GM12878 (cell line): ENCODE measurements around the gene STXBP4. TPM values are rescaled to one million over a fixed set of nuclear protein-coding genes. Genes with fewer than 3 reads are reported as not detected.

Source experiments
- ATAC-seq: fragments of 200-7000 bp; cut with Tn5 transposase; 3 replicates; pipeline ENCODE4 v1.9.1; 2020; ENCODE audit warnings: mild to moderate bottlenecking, moderate library complexity
- BruUV-seq: library from RNA; stranded (reverse); fragments of 400-500 nt; replicated peaks from 2 replicates; lab custom pipeline; 2021; lab: Mats Ljungman, UMichigan
- CTCF ChIA-PET: fragments of 300-600 bp; sonication (Branson Sonifier 250); formaldehyde crosslinking; extraction: SDS; loops from one replicate; lab custom pipeline; 2021; ENCODE audit warnings: inconsistent platforms; lab: Yijun Ruan, JAX
- POLR2A ChIA-PET: fragments of 350-600 bp; formaldehyde crosslinking; extraction: SDS; loops from one replicate; lab custom pipeline; 2021; ENCODE audit warnings: inconsistent platforms; lab: Charles Lee
- RAD21 ChIA-PET: fragments of 300-600 bp; sonication (Branson Sonifier 250); formaldehyde crosslinking; loops from one replicate; lab custom pipeline; 2023; ENCODE audit warnings: antibody characterized with exemption; ENCODE audit not compliant: unreplicated experiment; lab: Charles Lee
- SMC1A ChIA-PET: fragments of 300-600 bp; sonication (Branson Sonifier 250); formaldehyde crosslinking; loops from one replicate; lab custom pipeline; 2023; ENCODE audit not compliant: unreplicated experiment, uncharacterized antibody; lab: Charles Lee
- DNase-seq: peaks from one replicate; pipeline ENCODE4 v3.0.0-alpha.2; 2011; ENCODE audit warnings: low read depth, low spot score
- FAIRE-seq: peaks from 3 replicates; lab custom pipeline; 2011; peaks lifted over from hg19 to GRCh38; lab: Jason Lieb, UNC
- H2AFZ ChIP-seq: 2 replicates; pipeline ENCODE4 v1.6.0; 2011; ENCODE audit warnings: low read depth, low read length, control low read depth; ENCODE audit not compliant: control insufficient read depth
- H3K27ac ChIP-seq: 2 replicates; pipeline ENCODE4 v1.5.1; 2011; ENCODE audit warnings: control low read depth; ENCODE audit not compliant: control insufficient read depth, insufficient read depth
- H3K27me3 ChIP-seq, 2 experiments: replicated peaks in 1 of 2; 2 replicates each; pipeline versions ENCODE4 v1.6.0 to v1.6.1; 2011; ENCODE audit warnings: low read length in 1 of 2; ENCODE audit not compliant: control insufficient read depth in 2 of 2, insufficient read depth in 2 of 2
- H3K36me3 ChIP-seq, 2 experiments: 2 replicates each; pipeline ENCODE4 v1.5.1; 2011; ENCODE audit warnings: low read length in 1 of 2; ENCODE audit not compliant: control insufficient read depth in 2 of 2, insufficient read depth in 2 of 2
- H3K4me1 ChIP-seq: 2 replicates; pipeline ENCODE4 v1.6.1; 2011; ENCODE audit warnings: mild to moderate bottlenecking, low read length, moderate library complexity, mixed read lengths; ENCODE audit not compliant: control insufficient read depth, insufficient read depth
- H3K4me2 ChIP-seq: 2 replicates; pipeline ENCODE4 v1.6.0; 2011; ENCODE audit warnings: control low read depth; ENCODE audit not compliant: control insufficient read depth, insufficient read depth
- H3K4me3 ChIP-seq: fragments of 200-600 bp; sonication (generic); 2 replicates; pipeline ENCODE4 v1.5.1; 2016
- H3K79me2 ChIP-seq: 2 replicates; pipeline ENCODE4 v1.6.0; 2011; ENCODE audit warnings: low read length; ENCODE audit not compliant: control insufficient read depth, insufficient read depth
- H3K9ac ChIP-seq: 2 replicates; pipeline ENCODE4 v1.8.0; 2011; ENCODE audit warnings: low read length, control low read depth, mixed read lengths; ENCODE audit not compliant: control insufficient read depth, insufficient read depth
- H3K9me3 ChIP-seq: replicated peaks from 3 replicates; pipeline ENCODE4 v1.5.1; 2011; ENCODE audit warnings: mild to moderate bottlenecking, low read length; ENCODE audit not compliant: control insufficient read depth, insufficient read depth
- H4K20me1 ChIP-seq: 2 replicates; pipeline ENCODE4 v1.6.0; 2011; ENCODE audit not compliant: control insufficient read depth, insufficient read depth
- FOXK2 ChIP-seq: fragments of 450-650 bp; IDR thresholded peaks from 2 replicates; pipeline ENCODE4 v1.6.1; 2017; ENCODE audit warnings: mild to moderate bottlenecking, moderate library complexity
- MEF2B ChIP-seq: fragments of 450-650 bp; IDR thresholded peaks from 2 replicates; pipeline ENCODE4 v1.6.1; 2018; ENCODE audit warnings: mild to moderate bottlenecking, moderate library complexity; ENCODE audit not compliant: partially characterized antibody, poor library complexity, severe bottlenecking
- RAD21 ChIP-seq: IDR thresholded peaks from 2 replicates; pipeline ENCODE4 v1.6.1; 2011; ENCODE audit warnings: mild to moderate bottlenecking, low read depth, low read length, moderate library complexity; ENCODE audit not compliant: insufficient read depth
- SIN3A ChIP-seq: IDR thresholded peaks from 2 replicates; pipeline ENCODE4 v1.6.1; 2012; ENCODE audit warnings: low read depth, low read length, improper control_type of control experiment
- SMAD5 ChIP-seq: IDR thresholded peaks from 2 replicates; pipeline ENCODE4 v1.6.1; 2016; ENCODE audit warnings: antibody characterized with exemption, low read depth
- SUPT20H ChIP-seq: IDR thresholded peaks from 2 replicates; pipeline ENCODE4 v1.6.1; 2011; ENCODE audit warnings: low read depth, mild to moderate bottlenecking, low read length, moderate library complexity, borderline replicate concordance; ENCODE audit not compliant: control insufficient read depth
- TAF1 ChIP-seq: IDR thresholded peaks from 2 replicates; pipeline ENCODE4 v1.6.1; 2011; ENCODE audit warnings: mild to moderate bottlenecking, low read depth, low read length, borderline replicate concordance
- YY1 ChIP-seq: IDR thresholded peaks from 2 replicates; pipeline ENCODE4 v1.6.1; 2011; ENCODE audit warnings: low read depth, mild to moderate bottlenecking, low read length
- WGBS: methylation state at CpG from one replicate; pipeline ENCODE4 v1.1.6; 2016; ENCODE audit warnings: low lambda C conversion rate; ENCODE audit not compliant: insufficient replicate concordance, insufficient coverage; ENCODE audit errors: missing lambda C conversion rate; 5-methylcytosine and 5-hydroxymethylcytosine counted together
- in situ Hi-C: fragments of 300-500 bp; cut with MboI; formaldehyde crosslinking; loops from 9 replicates; pipeline ENCODE4 v1.14.3; 2018; ENCODE audit warnings: mixed read lengths
- intact Hi-C: fragments of 100-400 bp; cut with micrococcal nuclease; formaldehyde crosslinking; loops from one replicate; pipeline ENCODE4 v1.14.2; 2022; ENCODE audit not compliant: unreplicated experiment
- polyA plus RNA-seq, 11 experiments: library from polyadenylated mRNA; depleted of rRNA in 4 of 11; unstranded in 6 of 11; stranded (reverse) in 5 of 11; fragments of >200 nt; fragmentation: Nextera tagmentation in 4 of 11; fragmentation: Illumina TruSeq in 1 of 11; extraction: Ambion mirVana in 4 of 11; extraction: Trizol in 1 of 11; gene quantifications; 1 replicate in 1 of 11; 2 replicates in 10 of 11; pipeline versions ENCODE4 v1.2.1 to v1.2.3, GENCODE V29; 2011 to 2016; ENCODE audit warnings: inconsistent platforms in 2 of 11, missing spikeins in 2 of 11, low read depth in 1 of 11
- total RNA-seq, 4 experiments: library from RNA; depleted of rRNA in 3 of 4; stranded (reverse); fragments of >200 nt in 3 of 4; fragmentation: Illumina TruSeq in 1 of 4; extraction: Trizol in 1 of 4; gene quantifications; 2 replicates each; pipeline versions ENCODE4 v1.2.1 to v1.2.3, GENCODE V29; 2013 to 2021
- TF ChIP-seq, protein P1 (sequence below): IDR thresholded peaks from 2 replicates; pipeline ENCODE4 v1.6.1; 2012; ENCODE audit warnings: low read depth, low read length, improper control_type of control experiment
- TF ChIP-seq, protein P2 (sequence below): fragments of 450-650 bp; IDR thresholded peaks from 2 replicates; pipeline ENCODE4 v1.6.1; 2016; ENCODE audit warnings: mild to moderate bottlenecking, moderate library complexity, borderline replicate concordance
- TF ChIP-seq, protein P3 (sequence below): fragments of 450-650 bp; IDR thresholded peaks from 2 replicates; pipeline ENCODE4 v1.6.1; 2017; ENCODE audit warnings: borderline replicate concordance
- TF ChIP-seq, protein P4 (sequence below): fragments of 450-650 bp; IDR thresholded peaks from 2 replicates; pipeline ENCODE4 v1.6.1; 2014; ENCODE audit warnings: mild to moderate bottlenecking
- TF ChIP-seq, protein P5 (sequence below): fragments of 450-650 bp; IDR thresholded peaks from 2 replicates; pipeline ENCODE4 v1.6.1; 2017; ENCODE audit warnings: mild to moderate bottlenecking
- TF ChIP-seq, protein P6 (sequence below): fragments of 450-650 bp; conservative IDR thresholded peaks from 2 replicates; pipeline ENCODE4 v1.6.1; 2017; ENCODE audit warnings: mild to moderate bottlenecking, moderate library complexity

The STXBP4 gene
- total and polyA plus RNA-seq, 10 of the 15 experiments (the other 5 are each of a cell fraction or from before 2014, with no cell fraction given) = 4.3 to 11.0 (median 6.7) TPM

DNA sequence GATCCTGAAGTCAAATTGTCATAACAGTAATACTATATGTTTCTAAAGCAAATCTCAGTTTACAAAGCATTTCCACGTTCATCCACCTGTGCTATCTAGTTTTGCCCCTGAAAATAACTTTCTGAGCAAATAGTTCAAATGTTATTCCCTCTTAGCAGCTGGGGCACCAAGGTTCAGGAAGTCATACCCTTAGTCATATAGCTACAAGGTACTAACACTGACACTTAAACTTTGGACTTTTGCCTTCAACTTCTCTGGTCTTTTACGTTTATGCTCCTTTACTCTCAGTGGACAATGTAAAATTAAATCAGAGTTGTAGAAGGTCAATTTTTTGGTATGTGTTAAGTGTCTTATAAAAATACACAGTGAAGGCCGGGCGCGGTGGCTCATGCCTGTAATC is 33.1 kb upstream of the STXBP4 start:
- POLR2A ChIA-PET = no interaction called here
- Histone ChIP-seq H2AFZ (no peak overlapping the region), H3K79me2 (no peaks in the 10 kb centered on the region), H3K9me3 (no peaks in the 10 kb centered on the region), H3K27ac (no peak overlapping the region), H4K20me1 (no peaks in the 10 kb centered on the region), H3K9ac (no peak overlapping the region), H3K4me2 (no peak overlapping the region), H3K36me3 (no peaks in the 10 kb centered on the region), H3K4me1 (no peaks in the 10 kb centered on the region), H3K4me3 (no peak overlapping the region), H3K27me3 (no peaks in the 10 kb centered on the region)
- ATAC-seq = no peak
- RAD21 ChIA-PET = no interaction called here
- SMC1A ChIA-PET = no interaction called here
- CTCF ChIA-PET = no interaction called here
- intact Hi-C loops (no loop called here), in situ Hi-C loops (no loop called here)
- WGBS = 51% methylated on average over 5 of the region's 5 CpGs
- no peak for DNase-seq
- no peak for FAIRE-seq
- no TSS peak for BruUV-seq
- TF ChIP-seq SUPT20H = no peak
- TF ChIP-seq, protein P1, sequence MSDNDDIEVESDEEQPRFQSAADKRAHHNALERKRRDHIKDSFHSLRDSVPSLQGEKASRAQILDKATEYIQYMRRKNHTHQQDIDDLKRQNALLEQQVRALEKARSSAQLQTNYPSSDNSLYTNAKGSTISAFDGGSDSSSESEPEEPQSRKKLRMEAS = no peak
- TF ChIP-seq, protein P2, sequence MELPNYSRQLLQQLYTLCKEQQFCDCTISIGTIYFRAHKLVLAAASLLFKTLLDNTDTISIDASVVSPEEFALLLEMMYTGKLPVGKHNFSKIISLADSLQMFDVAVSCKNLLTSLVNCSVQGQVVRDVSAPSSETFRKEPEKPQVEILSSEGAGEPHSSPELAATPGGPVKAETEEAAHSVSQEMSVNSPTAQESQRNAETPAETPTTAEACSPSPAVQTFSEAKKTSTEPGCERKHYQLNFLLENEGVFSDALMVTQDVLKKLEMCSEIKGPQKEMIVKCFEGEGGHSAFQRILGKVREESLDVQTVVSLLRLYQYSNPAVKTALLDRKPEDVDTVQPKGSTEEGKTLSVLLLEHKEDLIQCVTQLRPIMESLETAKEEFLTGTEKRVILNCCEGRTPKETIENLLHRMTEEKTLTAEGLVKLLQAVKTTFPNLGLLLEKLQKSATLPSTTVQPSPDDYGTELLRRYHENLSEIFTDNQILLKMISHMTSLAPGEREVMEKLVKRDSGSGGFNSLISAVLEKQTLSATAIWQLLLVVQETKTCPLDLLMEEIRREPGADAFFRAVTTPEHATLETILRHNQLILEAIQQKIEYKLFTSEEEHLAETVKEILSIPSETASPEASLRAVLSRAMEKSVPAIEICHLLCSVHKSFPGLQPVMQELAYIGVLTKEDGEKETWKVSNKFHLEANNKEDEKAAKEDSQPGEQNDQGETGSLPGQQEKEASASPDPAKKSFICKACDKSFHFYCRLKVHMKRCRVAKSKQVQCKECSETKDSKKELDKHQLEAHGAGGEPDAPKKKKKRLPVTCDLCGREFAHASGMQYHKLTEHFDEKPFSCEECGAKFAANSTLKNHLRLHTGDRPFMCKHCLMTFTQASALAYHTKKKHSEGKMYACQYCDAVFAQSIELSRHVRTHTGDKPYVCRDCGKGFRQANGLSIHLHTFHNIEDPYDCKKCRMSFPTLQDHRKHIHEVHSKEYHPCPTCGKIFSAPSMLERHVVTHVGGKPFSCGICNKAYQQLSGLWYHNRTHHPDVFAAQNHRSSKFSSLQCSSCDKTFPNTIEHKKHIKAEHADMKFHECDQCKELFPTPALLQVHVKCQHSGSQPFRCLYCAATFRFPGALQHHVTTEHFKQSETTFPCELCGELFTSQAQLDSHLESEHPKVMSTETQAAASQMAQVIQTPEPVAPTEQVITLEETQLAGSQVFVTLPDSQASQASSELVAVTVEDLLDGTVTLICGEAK = no peak
- TF ChIP-seq TAF1 = no peak
- TF ChIP-seq MEF2B = no peak
- no peak for TF ChIP-seq SMAD5
- no peak for TF ChIP-seq SIN3A
- no peak for TF ChIP-seq YY1
- no peak for TF ChIP-seq FOXK2
- TF ChIP-seq, protein P3, sequence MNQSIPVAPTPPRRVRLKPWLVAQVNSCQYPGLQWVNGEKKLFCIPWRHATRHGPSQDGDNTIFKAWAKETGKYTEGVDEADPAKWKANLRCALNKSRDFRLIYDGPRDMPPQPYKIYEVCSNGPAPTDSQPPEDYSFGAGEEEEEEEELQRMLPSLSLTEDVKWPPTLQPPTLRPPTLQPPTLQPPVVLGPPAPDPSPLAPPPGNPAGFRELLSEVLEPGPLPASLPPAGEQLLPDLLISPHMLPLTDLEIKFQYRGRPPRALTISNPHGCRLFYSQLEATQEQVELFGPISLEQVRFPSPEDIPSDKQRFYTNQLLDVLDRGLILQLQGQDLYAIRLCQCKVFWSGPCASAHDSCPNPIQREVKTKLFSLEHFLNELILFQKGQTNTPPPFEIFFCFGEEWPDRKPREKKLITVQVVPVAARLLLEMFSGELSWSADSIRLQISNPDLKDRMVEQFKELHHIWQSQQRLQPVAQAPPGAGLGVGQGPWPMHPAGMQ = no peak
- TF ChIP-seq, protein P4, sequence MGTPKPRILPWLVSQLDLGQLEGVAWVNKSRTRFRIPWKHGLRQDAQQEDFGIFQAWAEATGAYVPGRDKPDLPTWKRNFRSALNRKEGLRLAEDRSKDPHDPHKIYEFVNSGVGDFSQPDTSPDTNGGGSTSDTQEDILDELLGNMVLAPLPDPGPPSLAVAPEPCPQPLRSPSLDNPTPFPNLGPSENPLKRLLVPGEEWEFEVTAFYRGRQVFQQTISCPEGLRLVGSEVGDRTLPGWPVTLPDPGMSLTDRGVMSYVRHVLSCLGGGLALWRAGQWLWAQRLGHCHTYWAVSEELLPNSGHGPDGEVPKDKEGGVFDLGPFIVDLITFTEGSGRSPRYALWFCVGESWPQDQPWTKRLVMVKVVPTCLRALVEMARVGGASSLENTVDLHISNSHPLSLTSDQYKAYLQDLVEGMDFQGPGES = no peak
- TF ChIP-seq, protein P5, sequence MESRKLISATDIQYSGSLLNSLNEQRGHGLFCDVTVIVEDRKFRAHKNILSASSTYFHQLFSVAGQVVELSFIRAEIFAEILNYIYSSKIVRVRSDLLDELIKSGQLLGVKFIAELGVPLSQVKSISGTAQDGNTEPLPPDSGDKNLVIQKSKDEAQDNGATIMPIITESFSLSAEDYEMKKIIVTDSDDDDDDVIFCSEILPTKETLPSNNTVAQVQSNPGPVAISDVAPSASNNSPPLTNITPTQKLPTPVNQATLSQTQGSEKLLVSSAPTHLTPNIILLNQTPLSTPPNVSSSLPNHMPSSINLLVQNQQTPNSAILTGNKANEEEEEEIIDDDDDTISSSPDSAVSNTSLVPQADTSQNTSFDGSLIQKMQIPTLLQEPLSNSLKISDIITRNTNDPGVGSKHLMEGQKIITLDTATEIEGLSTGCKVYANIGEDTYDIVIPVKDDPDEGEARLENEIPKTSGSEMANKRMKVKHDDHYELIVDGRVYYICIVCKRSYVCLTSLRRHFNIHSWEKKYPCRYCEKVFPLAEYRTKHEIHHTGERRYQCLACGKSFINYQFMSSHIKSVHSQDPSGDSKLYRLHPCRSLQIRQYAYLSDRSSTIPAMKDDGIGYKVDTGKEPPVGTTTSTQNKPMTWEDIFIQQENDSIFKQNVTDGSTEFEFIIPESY = no peak
- no peak for TF ChIP-seq RAD21
- TF ChIP-seq, protein P6, sequence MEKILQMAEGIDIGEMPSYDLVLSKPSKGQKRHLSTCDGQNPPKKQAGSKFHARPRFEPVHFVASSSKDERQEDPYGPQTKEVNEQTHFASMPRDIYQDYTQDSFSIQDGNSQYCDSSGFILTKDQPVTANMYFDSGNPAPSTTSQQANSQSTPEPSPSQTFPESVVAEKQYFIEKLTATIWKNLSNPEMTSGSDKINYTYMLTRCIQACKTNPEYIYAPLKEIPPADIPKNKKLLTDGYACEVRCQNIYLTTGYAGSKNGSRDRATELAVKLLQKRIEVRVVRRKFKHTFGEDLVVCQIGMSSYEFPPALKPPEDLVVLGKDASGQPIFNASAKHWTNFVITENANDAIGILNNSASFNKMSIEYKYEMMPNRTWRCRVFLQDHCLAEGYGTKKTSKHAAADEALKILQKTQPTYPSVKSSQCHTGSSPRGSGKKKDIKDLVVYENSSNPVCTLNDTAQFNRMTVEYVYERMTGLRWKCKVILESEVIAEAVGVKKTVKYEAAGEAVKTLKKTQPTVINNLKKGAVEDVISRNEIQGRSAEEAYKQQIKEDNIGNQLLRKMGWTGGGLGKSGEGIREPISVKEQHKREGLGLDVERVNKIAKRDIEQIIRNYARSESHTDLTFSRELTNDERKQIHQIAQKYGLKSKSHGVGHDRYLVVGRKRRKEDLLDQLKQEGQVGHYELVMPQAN = no peak
